NOMO-1 treated with DMSO at 0.1 percent for 48 hours (cell line): ENCODE data around the gene BTBD9.

Experiments used
- DNase-seq: peaks from one replicate; lab custom pipeline; 2025; ENCODE audit not compliant: unreplicated experiment; lab: John Stamatoyannopoulos, UW

BTBD9 gene

DNA sequence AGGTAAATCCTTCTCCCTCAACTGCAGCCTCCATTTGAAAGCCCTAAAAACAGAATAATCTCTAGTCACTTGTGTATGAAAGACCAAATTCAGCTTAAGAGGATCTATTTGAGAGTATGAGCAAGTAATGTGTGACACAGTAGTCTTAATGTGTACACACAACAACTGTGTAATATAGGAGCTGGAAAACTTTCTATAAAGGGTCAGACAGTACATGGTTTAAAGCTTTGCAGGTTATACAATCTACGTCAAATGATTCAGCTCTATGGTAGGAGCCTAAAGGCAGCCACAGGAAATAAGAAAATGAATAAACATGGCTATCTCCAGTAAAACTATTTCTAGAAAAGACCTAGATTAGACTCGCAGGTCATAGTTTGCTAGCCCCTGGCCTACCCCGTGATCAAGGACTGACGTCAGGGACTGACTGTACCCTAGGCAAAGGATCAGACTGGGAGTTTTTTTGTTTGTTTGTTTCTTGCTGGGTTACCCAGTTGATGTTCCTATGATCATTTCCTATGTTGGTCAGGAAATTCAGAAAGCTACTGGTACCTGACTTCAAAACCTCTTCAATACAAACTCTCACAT, 39.7 kb downstream of the BTBD9 start:
- no peak for DNase-seq

- DNase-seq: no peak
Observed at GRCh38 chr6:38599261-38599660, 40.5 kb downstream of the BTBD9 start.

- DNase-seq: no peak
Observed at GRCh38 chr6:38593998-38594665, 45.6 kb downstream of the BTBD9 start.

DNA sequence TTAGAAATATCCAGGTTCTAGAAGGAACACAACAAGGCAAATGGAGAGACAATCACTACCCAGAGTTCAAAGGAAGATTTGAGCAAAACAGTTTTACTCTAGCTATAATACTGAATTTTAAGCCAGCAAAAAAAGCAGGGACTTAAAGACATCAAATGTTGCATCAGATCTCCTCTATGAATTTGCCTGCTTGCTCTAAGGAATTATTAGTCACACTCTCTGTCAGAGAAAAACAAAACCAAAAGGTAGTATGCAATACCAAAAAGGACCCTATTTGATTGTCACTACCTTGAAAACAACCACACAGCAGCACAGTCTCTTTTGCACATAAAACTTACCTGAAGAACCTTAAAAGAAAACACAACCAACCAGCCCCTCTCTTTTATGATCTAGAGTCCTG, 46.3 kb downstream of the BTBD9 start:
- no peak for DNase-seq

GRCh38 chr6:38591439-38591838, 48.3 kb downstream of the BTBD9 start:
- DNase-seq: no peak

GRCh38 chr6:38589367-38589720, 50.4 kb downstream of the BTBD9 start:
- DNase-seq: no peak

DNA sequence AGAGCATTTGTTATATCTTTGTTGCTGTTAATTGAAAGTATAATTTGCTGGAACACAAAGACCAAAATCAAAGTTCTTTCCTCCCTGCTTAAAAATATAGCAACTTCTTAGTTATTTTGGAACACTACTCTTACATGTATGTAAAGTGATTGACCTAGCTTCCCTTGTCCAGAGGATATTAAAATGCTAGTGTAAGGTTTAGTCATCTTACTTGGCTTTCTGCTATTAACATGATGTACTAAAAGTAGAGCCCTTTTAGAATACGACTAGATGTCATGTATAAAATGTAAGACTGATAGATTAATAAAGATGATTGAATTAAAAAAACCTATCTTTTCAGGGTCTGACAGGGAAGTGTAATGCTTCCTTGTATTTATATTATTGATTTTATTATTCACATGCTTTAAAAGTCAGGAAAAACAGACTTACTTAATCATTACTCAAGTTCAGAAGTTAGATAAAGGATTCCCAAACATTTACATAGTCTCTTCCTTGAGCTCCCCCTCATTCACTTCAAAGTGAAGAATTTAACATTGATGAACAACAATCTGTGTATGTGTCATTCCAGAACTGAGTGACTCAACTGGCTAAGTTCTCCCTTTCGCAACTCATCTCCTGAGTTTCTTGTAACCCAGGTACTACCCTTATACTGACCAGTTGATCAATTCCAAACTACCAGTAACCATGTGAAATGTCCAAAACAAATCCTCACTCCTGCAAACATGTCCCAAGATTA, 50.9 kb downstream of the BTBD9 start:
- no peak for DNase-seq

GRCh38 chr6:38587766-38588362, 51.9 kb downstream of the BTBD9 start:
- no peak for DNase-seq

DNA sequence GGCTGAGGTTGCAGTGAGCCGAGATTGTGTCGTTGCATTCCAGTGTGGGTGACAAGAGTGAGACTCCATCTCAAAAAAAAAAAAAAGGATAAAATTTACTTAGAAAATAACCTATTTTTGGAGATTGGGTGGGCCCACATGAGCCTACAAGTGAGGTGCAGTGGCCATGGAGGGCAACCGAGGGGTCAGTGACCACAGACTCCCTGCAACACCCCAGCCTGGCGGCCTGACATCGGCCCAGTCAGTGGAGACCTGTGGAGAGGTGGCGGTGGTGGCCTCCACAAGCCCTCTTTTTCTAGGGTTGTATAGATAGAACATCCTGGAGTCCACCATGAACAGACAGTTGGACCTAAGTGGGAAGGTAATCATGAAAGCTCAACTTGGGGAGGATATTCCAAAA, 52.7 kb downstream of the BTBD9 start:
- DNase-seq: no peak

DNA sequence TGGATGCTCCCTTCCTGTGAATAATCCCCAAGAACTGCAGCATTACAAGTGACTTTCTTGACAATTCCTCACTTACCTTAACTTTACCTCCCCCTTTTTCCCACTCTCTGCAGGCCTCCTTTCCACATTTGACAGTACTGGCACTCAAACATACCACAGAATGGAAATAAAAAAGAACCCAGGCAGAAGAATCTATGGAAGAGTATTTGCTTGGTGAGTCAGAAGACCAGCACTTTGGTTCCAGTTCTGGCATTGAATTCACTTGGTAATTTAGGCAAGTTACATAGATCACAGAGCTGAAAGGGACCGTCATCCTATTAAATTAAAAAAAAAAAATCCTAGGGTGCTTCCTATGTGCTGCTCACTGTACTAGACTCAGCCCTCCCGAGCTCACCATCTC, 55.0 kb downstream of the BTBD9 start:
- DNase-seq: no peak

- DNase-seq: no peak
Observed at GRCh38 chr6:38583523-38583922, 56.2 kb downstream of the BTBD9 start.

DNA sequence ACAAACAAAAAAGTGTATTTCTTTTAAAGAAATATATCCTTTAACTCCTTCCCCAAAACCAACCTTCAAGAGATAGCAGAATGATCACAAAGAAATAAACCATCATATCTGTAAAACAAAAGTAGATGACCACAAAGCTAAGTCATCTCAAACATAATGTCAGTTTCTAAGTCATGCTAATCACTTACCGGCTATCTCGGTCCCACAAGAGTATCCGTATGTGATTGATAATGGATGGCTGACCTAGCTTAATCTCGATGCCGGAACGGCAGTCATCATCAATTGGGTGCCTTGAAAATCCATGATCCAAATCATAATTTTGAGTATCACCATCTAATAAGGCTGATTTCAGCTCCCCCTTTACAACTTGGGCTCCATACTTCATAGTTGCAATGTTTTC, 59.7 kb downstream of the BTBD9 start:
- DNase-seq: no peak

GRCh38 chr6:38579010-38579628, 60.6 kb downstream of the BTBD9 start:
- no peak for DNase-seq

- DNase-seq: no peak
Observed at GRCh38 chr6:38578075-38578474, 61.7 kb downstream of the BTBD9 start.

DNA sequence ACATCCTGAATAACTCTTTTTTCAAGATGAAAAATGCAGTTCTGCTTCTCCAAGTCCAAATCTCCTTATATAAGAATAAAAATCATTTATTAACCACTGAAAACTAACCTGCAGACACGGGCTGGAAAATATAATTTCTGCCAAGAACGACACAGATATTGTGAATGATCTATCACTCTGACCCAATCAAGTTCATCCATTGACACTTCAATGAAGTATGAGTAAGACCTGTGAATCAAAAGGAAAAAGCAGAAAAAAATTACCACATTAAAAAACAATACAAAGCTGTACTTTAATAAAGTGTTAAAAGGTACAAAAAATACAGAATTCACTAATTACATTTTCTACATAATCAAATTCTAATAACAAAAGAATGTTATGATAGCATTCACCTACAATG, 62.2 kb downstream of the BTBD9 start:
- no peak for DNase-seq

DNA sequence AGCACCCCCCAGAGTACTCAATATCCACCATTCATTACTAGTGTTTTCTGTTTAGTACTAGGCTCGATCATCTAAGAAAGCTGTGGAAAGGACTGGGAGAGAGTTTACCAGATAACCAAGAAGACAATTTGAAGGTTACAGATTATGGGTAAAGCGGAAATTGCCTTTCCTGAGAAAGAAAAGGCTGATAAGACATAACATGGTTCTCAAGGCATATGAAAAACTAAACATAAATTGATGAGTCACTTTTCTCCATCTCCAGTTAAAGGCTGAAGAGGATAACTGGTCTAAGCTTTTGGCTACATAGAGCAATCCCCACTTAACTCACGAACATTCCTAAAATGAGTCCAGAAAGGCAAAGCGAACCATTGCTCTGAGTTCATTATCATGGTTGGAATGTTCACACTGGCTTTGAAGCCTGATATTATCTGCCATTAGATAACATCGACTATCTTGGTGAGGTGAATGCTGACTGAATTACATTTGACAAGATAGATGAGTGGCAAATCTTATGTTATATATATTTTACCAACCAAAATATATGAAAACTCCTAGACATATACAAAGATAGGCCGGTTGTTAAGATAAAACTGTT, 65.8 kb downstream of the BTBD9 start:
- no peak for DNase-seq

DNA sequence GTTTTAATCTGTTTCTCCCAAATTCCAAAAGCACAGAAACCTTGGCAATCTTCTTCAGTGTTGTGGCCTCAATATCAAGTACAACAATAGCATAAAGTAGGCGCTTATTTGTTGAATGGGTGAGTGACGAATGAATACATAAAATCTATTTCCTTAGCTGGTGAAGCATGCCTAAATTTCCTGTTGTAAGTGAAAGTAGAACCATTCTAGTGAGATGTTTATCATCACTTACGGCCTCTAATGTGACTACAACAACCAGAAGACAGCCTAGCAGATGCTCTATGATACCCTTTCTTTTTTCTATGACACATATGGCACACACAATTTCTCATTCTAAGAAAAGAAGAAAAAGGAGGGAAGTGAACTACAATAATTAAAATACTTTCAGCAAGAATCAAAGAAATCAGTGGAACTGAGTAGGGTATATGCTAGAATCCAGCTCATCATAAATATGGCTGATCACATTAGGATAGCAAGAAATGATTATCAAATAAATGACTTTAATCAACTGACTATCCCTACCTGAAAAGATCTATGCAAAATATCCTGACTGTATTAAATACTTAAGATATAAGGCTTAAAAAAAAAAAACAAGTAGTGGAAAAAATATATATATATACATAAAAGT, 67.4 kb downstream of the BTBD9 start:
- DNase-seq: no peak

GRCh38 chr6:38571721-38572120, 68.0 kb downstream of the BTBD9 start:
- DNase-seq: no peak

GRCh38 chr6:38570750-38571149, 69.0 kb downstream of the BTBD9 start:
- no peak for DNase-seq

DNA sequence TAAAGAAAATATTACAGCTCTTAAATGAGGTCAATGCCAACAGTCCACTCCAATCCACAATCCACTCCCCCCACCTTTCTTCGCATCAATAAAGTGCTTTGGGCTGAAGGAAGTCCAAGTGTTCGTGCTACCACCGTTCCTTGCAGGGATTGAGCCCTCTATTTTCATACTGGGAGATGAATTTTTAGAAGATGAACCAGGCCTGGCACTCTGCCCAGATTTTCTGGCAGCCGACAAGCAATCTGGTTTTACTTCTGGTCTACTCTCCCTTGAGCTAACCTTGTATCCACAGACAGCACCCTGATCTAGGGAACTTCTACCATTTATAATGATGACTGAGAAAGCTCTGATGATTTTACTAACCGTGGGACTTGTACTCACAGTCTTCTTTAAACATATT, 72.3 kb downstream of the BTBD9 start:
- DNase-seq: no peak
